DOHH2 (cell line): ENCODE data around the gene CMTR1.

ENCODE experiments used
- EZH2phosphoT487 ChIP-seq: fragments of 200-600 bp; sonication (generic); IDR thresholded peaks from 2 replicates; pipeline ENCODE4 v1.6.1; 2017; ENCODE audit warnings: borderline replicate concordance, mild to moderate bottlenecking, antibody characterized with exemption, low read length, moderate library complexity, mixed read lengths
- TF ChIP-seq, protein P1 (sequence below): fragments of 200-600 bp; sonication (generic); IDR thresholded peaks from one replicate; pipeline ENCODE4 v1.5.1; 2014; ENCODE audit warnings: antibody characterized with exemption, mild to moderate bottlenecking, low read depth, low read length; ENCODE audit not compliant: poor library complexity, severe bottlenecking

DNA sequence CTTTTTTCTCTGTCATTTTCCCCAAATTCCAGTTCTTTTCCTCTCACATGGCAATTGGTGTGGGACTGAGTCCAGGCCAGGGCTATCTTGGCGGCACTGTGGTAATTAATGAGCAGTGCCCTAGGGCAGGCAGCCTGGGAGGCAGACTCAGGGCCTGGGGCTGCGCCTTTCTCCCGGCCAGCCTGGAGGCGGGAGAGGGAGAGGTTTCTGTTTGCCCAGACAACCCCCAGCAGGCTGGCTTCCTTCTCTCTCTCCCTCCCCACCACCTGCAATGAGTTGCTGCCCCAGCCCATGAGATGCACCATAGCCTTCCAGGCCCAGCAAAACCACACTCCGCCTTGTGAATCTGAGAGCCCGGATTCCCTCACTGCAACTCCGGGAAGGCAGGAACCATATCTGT is 81.8 kb downstream of the CMTR1 start:
- TF ChIP-seq, protein P1, sequence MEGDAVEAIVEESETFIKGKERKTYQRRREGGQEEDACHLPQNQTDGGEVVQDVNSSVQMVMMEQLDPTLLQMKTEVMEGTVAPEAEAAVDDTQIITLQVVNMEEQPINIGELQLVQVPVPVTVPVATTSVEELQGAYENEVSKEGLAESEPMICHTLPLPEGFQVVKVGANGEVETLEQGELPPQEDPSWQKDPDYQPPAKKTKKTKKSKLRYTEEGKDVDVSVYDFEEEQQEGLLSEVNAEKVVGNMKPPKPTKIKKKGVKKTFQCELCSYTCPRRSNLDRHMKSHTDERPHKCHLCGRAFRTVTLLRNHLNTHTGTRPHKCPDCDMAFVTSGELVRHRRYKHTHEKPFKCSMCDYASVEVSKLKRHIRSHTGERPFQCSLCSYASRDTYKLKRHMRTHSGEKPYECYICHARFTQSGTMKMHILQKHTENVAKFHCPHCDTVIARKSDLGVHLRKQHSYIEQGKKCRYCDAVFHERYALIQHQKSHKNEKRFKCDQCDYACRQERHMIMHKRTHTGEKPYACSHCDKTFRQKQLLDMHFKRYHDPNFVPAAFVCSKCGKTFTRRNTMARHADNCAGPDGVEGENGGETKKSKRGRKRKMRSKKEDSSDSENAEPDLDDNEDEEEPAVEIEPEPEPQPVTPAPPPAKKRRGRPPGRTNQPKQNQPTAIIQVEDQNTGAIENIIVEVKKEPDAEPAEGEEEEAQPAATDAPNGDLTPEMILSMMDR: no peak
- TF ChIP-seq EZH2phosphoT487: no peak
